H9 (cell line): ENCODE results near the gene NEAT1. TPM values are rescaled to one million over a fixed set of nuclear protein-coding genes. Genes with fewer than 3 reads are reported as not detected.

ENCODE experiments used
- DNase-seq: peaks from one replicate; pipeline ENCODE4 v3.0.0-alpha.2; 2017
- H2AFZ ChIP-seq: one replicate; pipeline ENCODE4 v1.6.1; 2013; ENCODE audit warnings: mild to moderate bottlenecking, low read length, control low read depth, moderate library complexity
- H2AK5ac ChIP-seq: 2 replicates; pipeline ENCODE4 v1.6.1; 2013; ENCODE audit warnings: low read length, control low read depth, mixed read lengths; ENCODE audit not compliant: insufficient read length
- H2BK120ac ChIP-seq: one replicate; pipeline ENCODE4 v1.6.1; 2013; ENCODE audit warnings: low read depth, mild to moderate bottlenecking, low read length, control low read depth, inconsistent platforms; ENCODE audit not compliant: poor library complexity, severe bottlenecking
- H2BK12ac ChIP-seq: 2 replicates; pipeline ENCODE4 v1.6.1; 2013; ENCODE audit warnings: low read length, control low read depth, mixed read lengths, low read depth; ENCODE audit not compliant: insufficient read length
- H2BK15ac ChIP-seq: 2 replicates; pipeline ENCODE4 v1.6.1; 2013; ENCODE audit warnings: low read depth, low read length, control low read depth
- H2BK20ac ChIP-seq: one replicate; pipeline ENCODE4 v1.6.1; 2013; ENCODE audit warnings: low read depth, mild to moderate bottlenecking, low read length, control low read depth, inconsistent platforms; ENCODE audit not compliant: poor library complexity, severe bottlenecking
- H2BK5ac ChIP-seq: 2 replicates; pipeline ENCODE4 v1.6.1; 2013; ENCODE audit warnings: low read length, control low read depth, mixed read lengths; ENCODE audit not compliant: insufficient read length
- H3K14ac ChIP-seq: 2 replicates; pipeline ENCODE4 v1.6.1; 2013; ENCODE audit warnings: low read length, control low read depth; ENCODE audit not compliant: insufficient read depth
- H3K18ac ChIP-seq: 2 replicates; pipeline ENCODE4 v1.6.1; 2013; ENCODE audit warnings: low read depth, mild to moderate bottlenecking, mixed read lengths, low read length, control low read depth; ENCODE audit not compliant: insufficient read length
- H3K23ac ChIP-seq: 2 replicates; pipeline ENCODE4 v1.6.1; 2013; ENCODE audit warnings: low read length, control low read depth, mixed read lengths, low read depth; ENCODE audit not compliant: insufficient read length
- H3K23me2 ChIP-seq: 2 replicates; pipeline ENCODE4 v1.6.1; 2013; ENCODE audit warnings: low read depth, mild to moderate bottlenecking, mixed read lengths, low read length, control low read depth; ENCODE audit not compliant: insufficient read length, poor library complexity, severe bottlenecking
- H3K27ac ChIP-seq: 2 replicates; pipeline ENCODE4 v1.5.1; 2013; ENCODE audit warnings: low read length, control low read depth, mixed read lengths, low read depth; ENCODE audit not compliant: insufficient read length
- H3K27me3 ChIP-seq: 2 replicates; pipeline ENCODE4 v1.6.1; 2013; ENCODE audit warnings: low read length, control low read depth, inconsistent platforms; ENCODE audit not compliant: insufficient read depth
- H3K4ac ChIP-seq: 2 replicates; pipeline ENCODE4 v1.6.1; 2013; ENCODE audit warnings: low read depth, mild to moderate bottlenecking, control low read depth, inconsistent platforms, low read length, moderate library complexity
- H3K4me1 ChIP-seq: 2 replicates; pipeline ENCODE4 v1.6.1; 2013; ENCODE audit warnings: low read length, control low read depth, inconsistent platforms; ENCODE audit not compliant: insufficient read depth
- H3K4me2 ChIP-seq: 2 replicates; pipeline ENCODE4 v1.6.1; 2013; ENCODE audit warnings: low read length, control low read depth, mixed read lengths; ENCODE audit not compliant: insufficient read length, insufficient read depth
- H3K56ac ChIP-seq: 2 replicates; pipeline ENCODE4 v1.6.1; 2013; ENCODE audit warnings: low read depth, mild to moderate bottlenecking, mixed read lengths, low read length, control low read depth; ENCODE audit not compliant: insufficient read length
- H3K79me1 ChIP-seq: 2 replicates; pipeline ENCODE4 v1.6.1; 2013; ENCODE audit warnings: low read depth, mild to moderate bottlenecking, moderate library complexity, low read length, control low read depth, inconsistent platforms; ENCODE audit not compliant: insufficient read depth, poor library complexity, severe bottlenecking
- H3K79me2 ChIP-seq: 2 replicates; pipeline ENCODE4 v1.6.1; 2013; ENCODE audit warnings: low read length, control low read depth, inconsistent platforms; ENCODE audit not compliant: insufficient read depth
- H3K9ac ChIP-seq: 2 replicates; pipeline ENCODE4 v1.6.1; 2013; ENCODE audit warnings: low read length, control low read depth, mixed read lengths; ENCODE audit not compliant: insufficient read length; ENCODE audit errors: extremely low read depth
- H3K9me3 ChIP-seq: one replicate; pipeline ENCODE4 v1.6.1; 2013; ENCODE audit warnings: low read depth, low read length, inconsistent platforms; ENCODE audit not compliant: control insufficient read depth
- H3T11ph ChIP-seq: one replicate; pipeline ENCODE4 v1.6.1; 2013; ENCODE audit warnings: mild to moderate bottlenecking, low read length, control low read depth, inconsistent platforms
- H4K20me1 ChIP-seq: one replicate; pipeline ENCODE4 v1.6.1; 2013; ENCODE audit not compliant: control insufficient read depth, insufficient read length, insufficient read depth
- H4K5ac ChIP-seq: 2 replicates; pipeline ENCODE4 v1.6.1; 2013; ENCODE audit warnings: low read depth, mild to moderate bottlenecking, mixed read lengths, low read length, control low read depth; ENCODE audit not compliant: insufficient read length
- H4K8ac ChIP-seq: replicated peaks from 2 replicates; pipeline ENCODE4 v1.6.1; 2013; ENCODE audit warnings: low read length, control low read depth, mixed read lengths, low read depth; ENCODE audit not compliant: insufficient read length
- H4K91ac ChIP-seq: 2 replicates; pipeline ENCODE4 v1.6.1; 2013; ENCODE audit warnings: low read depth, mild to moderate bottlenecking, moderate library complexity, mixed read lengths, low read length, control low read depth; ENCODE audit not compliant: insufficient read length
- H3K27ac Mint-ChIP-seq, 3 experiments: 2 replicates in 2 of 3; 3 replicates in 1 of 3; pipeline ENCODE4 v1.8.0; 2020 to 2021; ENCODE audit warnings: mixed read lengths in 3 of 3, mild to moderate bottlenecking in 1 of 3, moderate library complexity in 1 of 3
- H3K27me3 Mint-ChIP-seq: 2 replicates; pipeline ENCODE4 v1.8.0; 2021; ENCODE audit warnings: low read depth, mild to moderate bottlenecking, moderate library complexity, mixed read lengths
- H3K36me3 Mint-ChIP-seq, 3 experiments: 2 replicates in 2 of 3; 3 replicates in 1 of 3; pipeline ENCODE4 v1.8.0; 2020 to 2021; ENCODE audit warnings: low read depth in 3 of 3, mixed read lengths in 3 of 3; ENCODE audit not compliant: insufficient read depth in 1 of 3
- H3K4me1 Mint-ChIP-seq, 2 experiments: 2 replicates each; pipeline ENCODE4 v1.8.0; 2020; ENCODE audit warnings: mixed read lengths in 2 of 2
- H3K4me3 Mint-ChIP-seq, 2 experiments: 2 replicates in 1 of 2; 3 replicates in 1 of 2; pipeline ENCODE4 v1.8.0; 2020 to 2021; ENCODE audit warnings: mild to moderate bottlenecking in 2 of 2, mixed read lengths in 2 of 2, moderate library complexity in 1 of 2
- H3K9me3 Mint-ChIP-seq, 2 experiments: 2 replicates in 1 of 2; 3 replicates in 1 of 2; pipeline ENCODE4 v1.8.0; 2020; ENCODE audit warnings: mild to moderate bottlenecking in 2 of 2, mixed read lengths in 2 of 2, moderate library complexity in 1 of 2
- WGBS: extraction: QIAGEN DNeasy Blood & Tissue Kit; methylation state at CpG from one replicate; pipeline ENCODE4 v1.1.7; 2013; ENCODE audit warnings: missing lambda C conversion rate, low lambda C conversion rate, mixed read lengths; ENCODE audit not compliant: insufficient read length; ENCODE audit errors: extremely low coverage; 5-methylcytosine and 5-hydroxymethylcytosine counted together
- total RNA-seq: library from RNA; stranded (reverse); gene quantifications from 2 replicates; pipeline ENCODE4 v1.2.1, GENCODE V29; 2021
- TF ChIP-seq, protein P1 (sequence below): fragments of 200-600 bp; sonication (generic); conservative IDR thresholded peaks from 3 replicates; pipeline ENCODE4 v1.8.0; 2021; ENCODE audit warnings: antibody characterized with exemption, mild to moderate bottlenecking

Gene NEAT1
- total RNA-seq, 1 experiment from 2014 or later = 12.7 TPM

DNA sequence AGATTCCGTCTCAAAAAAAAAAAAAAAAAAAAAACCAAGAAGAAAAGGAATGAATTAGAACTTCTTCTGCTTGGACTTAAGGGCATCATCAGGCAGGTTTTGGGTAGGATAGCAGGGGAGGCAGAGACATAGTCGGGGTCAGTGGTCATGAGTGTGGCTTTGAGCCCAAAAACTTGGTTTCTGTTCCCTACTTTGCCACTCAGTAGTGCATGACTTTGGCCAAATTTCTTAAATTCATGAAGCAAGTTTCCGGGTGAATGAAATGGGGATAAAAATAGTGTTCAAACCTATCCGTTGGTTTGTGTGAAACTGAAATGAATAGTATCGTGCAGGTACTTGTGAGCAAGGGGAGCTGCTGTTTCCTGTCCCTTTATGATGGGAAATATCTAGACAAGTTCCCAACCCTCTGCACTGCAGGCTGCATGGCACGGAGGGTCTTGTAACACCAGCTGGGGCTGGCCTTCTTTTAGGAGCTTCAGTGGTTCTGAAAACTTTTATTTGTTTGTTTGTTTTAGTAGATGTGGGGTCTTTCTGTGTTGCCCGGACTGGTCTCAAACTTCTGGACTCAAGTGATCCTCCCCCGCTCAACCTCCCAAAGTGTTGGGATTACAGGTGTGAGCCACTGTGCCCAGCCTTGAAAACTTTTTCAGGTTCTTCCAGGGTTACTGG, 18.4 kb downstream of the NEAT1 start:
- Histone ChIP-seq H3K23ac (no peak overlapping the region), H3K79me1 (no peaks in the 10 kb centered on the region), H4K91ac (no peak overlapping the region), H3K23me2 (no peaks in the 10 kb centered on the region), H3K27ac (no peak overlapping the region), H3K9me3 (no peaks in the 10 kb centered on the region), H3K56ac (no peak overlapping the region), H4K5ac (no peak overlapping the region), H3K4ac (no peak overlapping the region), H3K18ac (no peak overlapping the region), H2BK20ac (no peak overlapping the region), H2BK12ac (no peak overlapping the region), H3K14ac (no peak overlapping the region), H3K4me2 (no peak overlapping the region), H2AK5ac (no peak overlapping the region), H2BK5ac (no peak overlapping the region), H3T11ph (no peak overlapping the region), H3K4me1 (no peaks in the 10 kb centered on the region), H2BK15ac (no peak overlapping the region), H2AFZ (no peak overlapping the region), H4K20me1 (no peaks in the 10 kb centered on the region), H2BK120ac (no peak overlapping the region), H4K8ac (no peak overlapping the region), H3K27me3 (no peaks in the 10 kb centered on the region), H3K9ac (no peak overlapping the region), H3K79me2 (no peaks in the 10 kb centered on the region)
- Mint-ChIP-seq H3K9me3 (no peaks in the 10 kb centered on the region), H3K27ac (no peak overlapping the region), H3K4me3 (no peak overlapping the region), H3K36me3 (no peaks in the 10 kb centered on the region; a peak in 1 of 7 replicates), H3K4me1 (peaks cover 4% of the 10 kb centered on the region in 2 experiments; a peak in 2 of 4 replicates), H3K27me3 (peaks cover 3% of the 10 kb centered on the region; the same call in 1 of the 2 replicates)
- TF ChIP-seq, protein P1, sequence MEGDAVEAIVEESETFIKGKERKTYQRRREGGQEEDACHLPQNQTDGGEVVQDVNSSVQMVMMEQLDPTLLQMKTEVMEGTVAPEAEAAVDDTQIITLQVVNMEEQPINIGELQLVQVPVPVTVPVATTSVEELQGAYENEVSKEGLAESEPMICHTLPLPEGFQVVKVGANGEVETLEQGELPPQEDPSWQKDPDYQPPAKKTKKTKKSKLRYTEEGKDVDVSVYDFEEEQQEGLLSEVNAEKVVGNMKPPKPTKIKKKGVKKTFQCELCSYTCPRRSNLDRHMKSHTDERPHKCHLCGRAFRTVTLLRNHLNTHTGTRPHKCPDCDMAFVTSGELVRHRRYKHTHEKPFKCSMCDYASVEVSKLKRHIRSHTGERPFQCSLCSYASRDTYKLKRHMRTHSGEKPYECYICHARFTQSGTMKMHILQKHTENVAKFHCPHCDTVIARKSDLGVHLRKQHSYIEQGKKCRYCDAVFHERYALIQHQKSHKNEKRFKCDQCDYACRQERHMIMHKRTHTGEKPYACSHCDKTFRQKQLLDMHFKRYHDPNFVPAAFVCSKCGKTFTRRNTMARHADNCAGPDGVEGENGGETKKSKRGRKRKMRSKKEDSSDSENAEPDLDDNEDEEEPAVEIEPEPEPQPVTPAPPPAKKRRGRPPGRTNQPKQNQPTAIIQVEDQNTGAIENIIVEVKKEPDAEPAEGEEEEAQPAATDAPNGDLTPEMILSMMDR = no peak
- WGBS = no CpG with 5 or more reads among the region's 8 CpGs
- DNase-seq = no peak
